Neural cell (in vitro differentiated cells): ENCODE measurements around the gene PAX2. TPM values are rescaled to one million over a fixed set of nuclear protein-coding genes. Genes with fewer than 3 reads are reported as not detected.

ENCODE experiments used
- H2AFZ ChIP-seq: fragments of 200-600, 300-800 bp; sonication (generic), shearing (Covaris generic); 2 replicates; pipeline ENCODE4 v1.6.0; 2014; ENCODE audit warnings: low read depth, mild to moderate bottlenecking, antibody characterized with exemption, low read length, moderate library complexity
- H3F3A ChIP-seq: fragments of 200-600 bp; shearing (Covaris generic); 2 replicates; pipeline ENCODE4 v1.6.1; 2016; ENCODE audit warnings: mild to moderate bottlenecking, moderate library complexity, mixed read lengths, antibody characterized with exemption, low read length; ENCODE audit not compliant: insufficient read depth, poor library complexity, severe bottlenecking
- H3K27ac ChIP-seq: fragments of 200-600, 300-800 bp; sonication (generic), shearing (Covaris generic); 2 replicates; pipeline ENCODE4 v1.5.1; 2014; ENCODE audit warnings: mild to moderate bottlenecking, low read length, moderate library complexity
- H3K27me3 ChIP-seq: fragments of 300-800, 200-600 bp; sonication (generic), shearing (Covaris generic); 2 replicates; pipeline ENCODE4 v1.6.0; 2014; ENCODE audit warnings: mild to moderate bottlenecking, low read depth, low read length, moderate library complexity; ENCODE audit not compliant: insufficient read depth
- H3K36me3 ChIP-seq: fragments of 300-800, 200-600 bp; sonication (generic), shearing (Covaris generic); 2 replicates; pipeline ENCODE4 v1.5.1; 2014; ENCODE audit warnings: mild to moderate bottlenecking, antibody characterized with exemption, low read length, moderate library complexity; ENCODE audit not compliant: insufficient read depth
- H3K4me2 ChIP-seq: fragments of 300-800, 200-600 bp; sonication (generic), shearing (Covaris generic); 2 replicates; pipeline ENCODE4 v1.6.0; 2014; ENCODE audit warnings: mild to moderate bottlenecking, low read length
- H3K4me3 ChIP-seq: fragments of 300-800, 200-600 bp; sonication (generic), shearing (Covaris generic); 2 replicates; pipeline ENCODE4 v1.5.1; 2014; ENCODE audit warnings: mild to moderate bottlenecking, low read length, moderate library complexity
- H3K79me2 ChIP-seq: fragments of 200-600 bp; shearing (Covaris generic); replicated peaks from 2 replicates; pipeline ENCODE4 v1.6.0; 2014; ENCODE audit warnings: mild to moderate bottlenecking, low read length, moderate library complexity; ENCODE audit not compliant: insufficient read depth
- H3K9ac ChIP-seq: fragments of 300-800, 200-600 bp; sonication (generic), shearing (Covaris generic); 2 replicates; pipeline ENCODE4 v1.6.1; 2016; ENCODE audit warnings: mild to moderate bottlenecking, low read length, mixed read lengths
- H3K9me2 ChIP-seq: fragments of 200-600 bp; shearing (Covaris generic); 2 replicates; pipeline ENCODE4 v1.6.1; 2016; ENCODE audit warnings: mild to moderate bottlenecking, low read length, mixed read lengths; ENCODE audit not compliant: insufficient read depth
- H3K9me3 ChIP-seq: fragments of 200-600, 300-800 bp; sonication (generic), shearing (Covaris generic); 2 replicates; pipeline ENCODE4 v1.6.1; 2016; ENCODE audit warnings: mild to moderate bottlenecking, mixed run types, low read length, moderate library complexity, mixed read lengths
- H4K20me1 ChIP-seq: fragments of 200-600 bp; shearing (Covaris generic); 2 replicates; pipeline ENCODE4 v1.6.1; 2016; ENCODE audit warnings: mild to moderate bottlenecking, mixed run types; ENCODE audit not compliant: insufficient read depth
- EP300 ChIP-seq: fragments of 450-650 bp; conservative IDR thresholded peaks from 2 replicates; pipeline ENCODE4 v1.6.1; 2014; ENCODE audit warnings: antibody characterized with exemption, mild to moderate bottlenecking, moderate library complexity; ENCODE audit not compliant: poor library complexity, severe bottlenecking
- EZH2 ChIP-seq: fragments of 200-600, 300-800 bp; shearing (Covaris generic), sonication (generic); IDR thresholded peaks from 2 replicates; pipeline ENCODE4 v1.6.1; 2014; ENCODE audit warnings: antibody characterized with exemption, low read length, borderline replicate concordance, mild to moderate bottlenecking; ENCODE audit not compliant: insufficient read depth, poor library complexity, severe bottlenecking
- MXI1 ChIP-seq: fragments of 450-650 bp; conservative IDR thresholded peaks from 2 replicates; pipeline ENCODE4 v1.6.1; 2014; ENCODE audit warnings: antibody characterized with exemption, mild to moderate bottlenecking; ENCODE audit not compliant: poor library complexity, severe bottlenecking
- POLR2AphosphoS5 ChIP-seq: IDR thresholded peaks from 2 replicates; pipeline ENCODE4 v1.6.1; 2012
- RAD21 ChIP-seq: fragments of 450-650 bp; conservative IDR thresholded peaks from 2 replicates; pipeline ENCODE4 v1.6.1; 2014; ENCODE audit warnings: antibody characterized with exemption, mild to moderate bottlenecking, moderate library complexity
- SMC3 ChIP-seq: fragments of 450-650 bp; conservative IDR thresholded peaks from 2 replicates; pipeline ENCODE4 v1.6.1; 2014; ENCODE audit warnings: antibody characterized with exemption, mild to moderate bottlenecking, moderate library complexity; ENCODE audit not compliant: poor library complexity
- TAF1 ChIP-seq: IDR thresholded peaks from 2 replicates; pipeline ENCODE4 v1.6.1; 2012; ENCODE audit warnings: low read depth
- polyA plus RNA-seq: library from polyadenylated mRNA; depleted of rRNA; stranded (reverse); fragments of >200 nt; gene quantifications from 2 replicates; pipeline ENCODE4 v1.2.3, GENCODE V29; 2014
- TF ChIP-seq, protein P1 (sequence below): fragments of 450-650 bp; IDR thresholded peaks from 2 replicates; pipeline ENCODE4 v1.5.1; 2014; ENCODE audit warnings: antibody characterized with exemption, mild to moderate bottlenecking, moderate library complexity; ENCODE audit not compliant: poor library complexity, severe bottlenecking
- TF ChIP-seq, protein P2 (sequence below): IDR thresholded peaks from 2 replicates; pipeline ENCODE4 v1.6.1; 2012; ENCODE audit warnings: borderline replicate concordance

PAX2 gene
- polyA plus RNA-seq, 1 donor from 2014 or later = not detected

DNA sequence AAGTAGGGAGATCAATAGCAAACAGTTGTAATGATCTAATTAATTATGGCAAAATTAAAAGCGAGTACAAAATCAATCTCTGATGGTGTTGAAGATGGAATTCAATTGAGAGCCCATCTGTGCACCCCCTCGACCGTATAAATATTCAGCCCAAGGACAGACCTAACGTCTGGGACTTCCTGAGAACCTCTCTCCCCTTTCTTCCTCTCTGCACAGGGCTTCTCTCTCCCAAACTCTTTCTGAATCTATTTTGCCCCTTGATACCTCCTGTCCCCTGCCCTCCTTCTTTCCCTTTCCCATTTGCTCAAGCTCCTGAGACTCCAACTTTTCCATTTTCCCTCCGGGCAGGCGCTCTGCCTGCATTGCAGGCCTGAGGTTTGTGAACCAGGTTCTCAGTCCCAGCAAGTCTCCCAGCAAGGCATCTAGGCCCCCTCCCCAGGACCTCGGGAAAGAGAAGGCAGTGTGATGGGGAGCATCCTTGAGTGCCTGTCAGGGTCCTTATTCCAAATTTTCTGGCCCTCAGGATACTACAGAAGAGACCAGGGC lies 8.5 kb upstream of the PAX2 start:
- Histone ChIP-seq H3K36me3 (no peaks in the 10 kb centered on the region), H3K9me2 (no peaks in the 10 kb centered on the region), H3K4me2 (no peak overlapping the region), H3K27me3 (peaks cover 100% of the 10 kb centered on the region), H4K20me1 (no peaks in the 10 kb centered on the region), H3F3A (no peaks in the 10 kb centered on the region), H3K9me3 (no peaks in the 10 kb centered on the region), H3K9ac (no peak overlapping the region), H3K4me3 (no peak overlapping the region), H3K27ac (no peak overlapping the region), H2AFZ (no peak overlapping the region), H3K79me2 (no peaks in the 10 kb centered on the region)
- no peak for TF ChIP-seq SMC3
- TF ChIP-seq POLR2AphosphoS5 = no peak
- TF ChIP-seq TAF1 = no peak
- TF ChIP-seq, protein P1, sequence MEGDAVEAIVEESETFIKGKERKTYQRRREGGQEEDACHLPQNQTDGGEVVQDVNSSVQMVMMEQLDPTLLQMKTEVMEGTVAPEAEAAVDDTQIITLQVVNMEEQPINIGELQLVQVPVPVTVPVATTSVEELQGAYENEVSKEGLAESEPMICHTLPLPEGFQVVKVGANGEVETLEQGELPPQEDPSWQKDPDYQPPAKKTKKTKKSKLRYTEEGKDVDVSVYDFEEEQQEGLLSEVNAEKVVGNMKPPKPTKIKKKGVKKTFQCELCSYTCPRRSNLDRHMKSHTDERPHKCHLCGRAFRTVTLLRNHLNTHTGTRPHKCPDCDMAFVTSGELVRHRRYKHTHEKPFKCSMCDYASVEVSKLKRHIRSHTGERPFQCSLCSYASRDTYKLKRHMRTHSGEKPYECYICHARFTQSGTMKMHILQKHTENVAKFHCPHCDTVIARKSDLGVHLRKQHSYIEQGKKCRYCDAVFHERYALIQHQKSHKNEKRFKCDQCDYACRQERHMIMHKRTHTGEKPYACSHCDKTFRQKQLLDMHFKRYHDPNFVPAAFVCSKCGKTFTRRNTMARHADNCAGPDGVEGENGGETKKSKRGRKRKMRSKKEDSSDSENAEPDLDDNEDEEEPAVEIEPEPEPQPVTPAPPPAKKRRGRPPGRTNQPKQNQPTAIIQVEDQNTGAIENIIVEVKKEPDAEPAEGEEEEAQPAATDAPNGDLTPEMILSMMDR = no peak
- TF ChIP-seq MXI1 = no peak
- TF ChIP-seq RAD21 = no peak
- TF ChIP-seq, protein P2, sequence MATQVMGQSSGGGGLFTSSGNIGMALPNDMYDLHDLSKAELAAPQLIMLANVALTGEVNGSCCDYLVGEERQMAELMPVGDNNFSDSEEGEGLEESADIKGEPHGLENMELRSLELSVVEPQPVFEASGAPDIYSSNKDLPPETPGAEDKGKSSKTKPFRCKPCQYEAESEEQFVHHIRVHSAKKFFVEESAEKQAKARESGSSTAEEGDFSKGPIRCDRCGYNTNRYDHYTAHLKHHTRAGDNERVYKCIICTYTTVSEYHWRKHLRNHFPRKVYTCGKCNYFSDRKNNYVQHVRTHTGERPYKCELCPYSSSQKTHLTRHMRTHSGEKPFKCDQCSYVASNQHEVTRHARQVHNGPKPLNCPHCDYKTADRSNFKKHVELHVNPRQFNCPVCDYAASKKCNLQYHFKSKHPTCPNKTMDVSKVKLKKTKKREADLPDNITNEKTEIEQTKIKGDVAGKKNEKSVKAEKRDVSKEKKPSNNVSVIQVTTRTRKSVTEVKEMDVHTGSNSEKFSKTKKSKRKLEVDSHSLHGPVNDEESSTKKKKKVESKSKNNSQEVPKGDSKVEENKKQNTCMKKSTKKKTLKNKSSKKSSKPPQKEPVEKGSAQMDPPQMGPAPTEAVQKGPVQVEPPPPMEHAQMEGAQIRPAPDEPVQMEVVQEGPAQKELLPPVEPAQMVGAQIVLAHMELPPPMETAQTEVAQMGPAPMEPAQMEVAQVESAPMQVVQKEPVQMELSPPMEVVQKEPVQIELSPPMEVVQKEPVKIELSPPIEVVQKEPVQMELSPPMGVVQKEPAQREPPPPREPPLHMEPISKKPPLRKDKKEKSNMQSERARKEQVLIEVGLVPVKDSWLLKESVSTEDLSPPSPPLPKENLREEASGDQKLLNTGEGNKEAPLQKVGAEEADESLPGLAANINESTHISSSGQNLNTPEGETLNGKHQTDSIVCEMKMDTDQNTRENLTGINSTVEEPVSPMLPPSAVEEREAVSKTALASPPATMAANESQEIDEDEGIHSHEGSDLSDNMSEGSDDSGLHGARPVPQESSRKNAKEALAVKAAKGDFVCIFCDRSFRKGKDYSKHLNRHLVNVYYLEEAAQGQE = no peak
- no peak for TF ChIP-seq EZH2
- no peak for TF ChIP-seq EP300

DNA sequence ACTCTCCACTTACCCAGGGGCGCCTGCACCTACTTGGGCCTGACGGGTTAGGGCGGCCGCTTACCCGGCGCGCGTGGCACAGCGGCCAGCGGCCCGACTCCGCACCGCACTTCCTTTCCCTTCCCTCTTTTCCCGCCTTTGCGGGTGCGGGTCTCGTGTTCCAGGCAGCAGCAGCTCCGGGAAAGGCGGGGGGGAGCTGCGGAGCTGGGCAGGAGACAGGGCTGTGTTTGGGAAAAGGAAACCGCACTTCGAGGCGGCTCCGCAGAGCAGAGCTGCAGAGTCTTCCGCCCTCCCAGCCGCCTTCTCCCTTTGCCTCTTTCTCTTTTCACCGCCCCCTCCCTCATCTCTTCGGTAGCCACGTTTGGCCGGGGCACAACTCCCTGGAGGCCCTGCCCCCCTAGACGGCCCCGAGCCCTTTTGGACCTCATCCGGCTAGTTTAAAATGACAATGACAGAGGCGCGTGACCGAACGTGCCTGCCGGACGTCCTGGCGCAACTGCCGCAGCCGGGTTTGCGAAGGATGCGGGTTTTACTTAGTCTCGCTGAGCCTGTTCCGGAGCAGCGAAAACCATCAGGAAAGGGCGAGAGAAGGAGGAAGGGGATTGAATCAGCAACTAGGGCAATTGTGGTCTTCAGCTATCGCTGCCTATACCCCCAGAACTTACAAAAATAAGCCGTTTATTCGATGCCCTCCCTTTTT lies 7.9 kb upstream of the PAX2 start:
- Histone ChIP-seq H4K20me1 (no peaks in the 10 kb centered on the region), H3K9ac (no peak overlapping the region), H2AFZ (no peak overlapping the region), H3K4me3 (no peak overlapping the region), H3K4me2 (no peak overlapping the region), H3K79me2 (no peaks in the 10 kb centered on the region), H3K9me3 (no peaks in the 10 kb centered on the region), H3K27me3 (peaks cover 100% of the 10 kb centered on the region), H3K9me2 (no peaks in the 10 kb centered on the region), H3F3A (no peaks in the 10 kb centered on the region), H3K27ac (no peak overlapping the region), H3K36me3 (no peaks in the 10 kb centered on the region)
- TF ChIP-seq EZH2 = peak; percentile 89
- no peak for TF ChIP-seq SMC3
- TF ChIP-seq, protein P1 = no peak
- TF ChIP-seq RAD21 = no peak
